ENCODE measurements around the gene TNFRSF25. TPM values are rescaled to one million over a fixed set of nuclear protein-coding genes. Genes with fewer than 3 reads are reported as not detected.

The TNFRSF25 gene
- total and polyA plus RNA-seq, 9 of the 15 experiments (the other 6 are each of a cell fraction or from before 2014, with no cell fraction given): 0.24 to 0.49 TPM; not detected in 7

GRCh38 chr1:6464514-6464836 lies 1.5 kb downstream of the TNFRSF25 start:
- H4K20me1 ChIP-seq (replicated peaks; ENCODE audit: control insufficient read depth, insufficient read depth, low read length): peaks cover 35% of the 10 kb centered on the region
- H2AFZ ChIP-seq (ENCODE audit: low read depth, low read length): no peak overlapping the region
- WGBS (ENCODE audit: insufficient coverage, low coverage, missing lambda C conversion rate): 4% methylated on average over 7 of the region's 7 CpGs
- H3K9me3 ChIP-seq (replicated peaks; ENCODE audit: control insufficient read depth, insufficient read depth, low read depth, low read length): no peaks in the 10 kb centered on the region
- no peaks in the 10 kb centered on the region for H3K36me3 ChIP-seq (ENCODE audit: control insufficient read depth, insufficient read depth, low read length)
- ChIA-PET POLR2A (interaction anchor here (1.0 kb wide), 1 partner anchor 269 kb away, joined by 3 read pairs; no protein-coding TSS in a partner anchor), CTCF (ENCODE audit: low intra/inter-chr PET ratio) (no interaction called here)
- no TSS peak for BruUV-seq (replicated peaks)
- H3K9me1 ChIP-seq (ENCODE audit: control insufficient read depth, insufficient read depth, low read length): peaks cover 2% of the 10 kb centered on the region
- H3K4me3 ChIP-seq: no peak overlapping the region
- intact Hi-C loops (cut with micrococcal nuclease): no loop called here
- ATAC-seq (peak; percentile 44), FAIRE-seq (no peak), DNase-seq (ENCODE audit: extremely low read depth in 1 of 4, low spot score in 3 of 4) (peak in 1 of 4 experiments; percentile 44)
- H3K9ac ChIP-seq (ENCODE audit: insufficient read depth in 1 of 2, low read depth in 2 of 2, low read length in 2 of 2): no peak overlapping the region
- H3K27ac ChIP-seq (ENCODE audit: extremely low read depth, low read depth, low read length): no peak overlapping the region
- no peak for TF ChIP-seq FOXP4 (CRISPR knock-in tag; IDR thresholded peaks at IDR 0.05; ENCODE audit: borderline replicate concordance)
- no peak for TF ChIP-seq NR3C1 (CRISPR knock-in tag; IDR thresholded peaks at IDR 0.05)
- peak in 1 of 3 experiments; percentile 34; a peak in 3 of 6 replicates for TF ChIP-seq CTCF (IDR thresholded peaks at IDR 0.05 in 2 of 3, conservative IDR thresholded peaks at IDR 0.05 in 1 of 3; ENCODE audit: insufficient read depth in 2 of 3, low read depth in 1 of 3, low read length in 3 of 3)
- TF ChIP-seq ZNF740 (CRISPR knock-in tag; IDR thresholded peaks at IDR 0.05): peak; percentile 83
- no peak for TF ChIP-seq ZNF740 (tag; IDR thresholded peaks at IDR 0.05)
- in situ Hi-C loops (cut with MboI): no loop called here
- H3K27me3 ChIP-seq (ENCODE audit: control insufficient read depth in 2 of 2, insufficient read depth in 2 of 2, low read length in 2 of 2): peaks cover 87 to 94% of the 10 kb centered on the region in 2 experiments
- no peaks in the 10 kb centered on the region for H3K79me2 ChIP-seq (ENCODE audit: control insufficient read depth, insufficient read depth, low read length)
- no peak overlapping the region for H3K4me2 ChIP-seq (ENCODE audit: insufficient read depth, low read length)
- peaks cover 0 to 64% of the 10 kb centered on the region in 2 experiments; a peak in 2 of 5 replicates for H3K4me1 ChIP-seq (replicated peaks in 1 of 2; ENCODE audit: control insufficient read depth in 2 of 2, insufficient read depth in 2 of 2, low read length in 2 of 2)
